NCI-H446 (cell line): ENCODE measurements around the gene SRCAP.

Source experiments
- DNase-seq, 2 experiments: peaks; one replicate each; lab custom pipeline; 2025; lab: John Stamatoyannopoulos, UW

Gene SRCAP

DNA sequence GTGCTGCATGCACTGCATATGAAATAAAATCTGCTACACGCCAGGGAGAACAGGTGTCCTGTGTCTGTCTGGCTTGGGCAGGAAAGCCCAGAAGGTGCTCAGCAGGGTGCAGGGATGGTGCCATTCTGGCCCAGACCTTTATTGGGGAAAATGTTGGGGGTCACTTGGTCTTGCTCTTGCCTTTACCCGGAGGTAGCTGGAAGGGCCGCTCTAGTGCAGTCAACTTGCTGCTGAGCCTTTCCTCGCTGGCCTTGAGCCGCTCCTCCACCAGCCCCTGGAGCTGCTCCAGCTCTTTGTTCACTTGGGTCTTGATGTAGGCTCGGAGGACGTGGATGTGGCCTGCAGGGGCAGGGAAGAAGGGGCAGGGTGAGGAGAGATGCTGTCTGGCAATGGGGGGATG, 58.3 kb downstream of the SRCAP start:
- DNase-seq = no peak

DNA sequence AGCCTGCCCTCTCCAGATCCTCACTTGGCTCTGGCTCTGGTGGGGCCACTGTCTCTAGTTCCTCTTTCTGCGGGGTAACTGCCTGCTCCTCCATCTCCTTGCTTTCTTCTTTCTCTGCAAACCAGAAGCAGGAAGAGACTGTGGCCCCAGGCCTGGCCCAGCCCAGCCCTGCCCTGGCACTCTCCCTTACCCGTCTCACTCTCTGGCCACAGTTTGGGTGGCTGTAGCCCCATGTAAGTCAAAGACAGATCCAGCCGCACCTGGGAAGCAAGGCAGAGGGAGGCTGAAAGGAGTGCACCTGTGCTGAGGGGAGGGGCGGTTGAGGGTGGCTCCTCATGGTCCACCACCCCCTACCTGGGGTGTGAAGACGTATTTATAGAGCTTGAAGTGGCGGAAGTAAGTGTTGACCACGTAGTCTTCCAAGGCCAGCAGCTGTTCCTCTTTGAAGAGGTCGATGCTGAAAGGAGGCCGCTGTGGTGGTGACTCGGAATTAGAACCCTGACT, 60.1 kb downstream of the SRCAP start:
- no peak for DNase-seq

DNA sequence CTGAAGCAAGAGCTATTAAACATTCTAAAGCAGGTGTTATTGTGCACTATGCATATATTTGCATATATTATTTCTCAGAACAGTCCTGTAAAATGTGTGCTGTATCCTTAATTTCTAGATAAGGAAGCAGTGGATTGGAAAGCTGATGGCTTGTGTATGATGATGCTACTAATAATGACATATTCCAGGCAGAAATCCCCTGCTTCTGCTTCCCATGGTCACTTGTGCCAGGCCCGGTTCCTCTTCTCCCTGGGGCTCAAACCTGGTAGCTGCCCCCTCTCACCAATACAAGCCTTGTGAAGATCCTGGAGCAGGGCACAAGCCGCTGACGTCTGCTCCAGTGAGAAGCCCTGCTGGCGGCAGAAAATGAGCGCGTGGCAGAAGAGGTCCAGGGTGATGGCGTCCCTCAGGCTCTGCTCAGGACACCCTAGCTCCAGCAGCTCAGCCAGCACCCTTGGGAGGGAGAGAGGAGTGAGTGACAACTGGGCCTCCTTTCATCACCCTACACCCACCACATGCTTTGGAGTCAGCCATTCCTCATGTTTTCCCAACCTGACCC, 61.1 kb downstream of the SRCAP start:
- no peak for DNase-seq

DNA sequence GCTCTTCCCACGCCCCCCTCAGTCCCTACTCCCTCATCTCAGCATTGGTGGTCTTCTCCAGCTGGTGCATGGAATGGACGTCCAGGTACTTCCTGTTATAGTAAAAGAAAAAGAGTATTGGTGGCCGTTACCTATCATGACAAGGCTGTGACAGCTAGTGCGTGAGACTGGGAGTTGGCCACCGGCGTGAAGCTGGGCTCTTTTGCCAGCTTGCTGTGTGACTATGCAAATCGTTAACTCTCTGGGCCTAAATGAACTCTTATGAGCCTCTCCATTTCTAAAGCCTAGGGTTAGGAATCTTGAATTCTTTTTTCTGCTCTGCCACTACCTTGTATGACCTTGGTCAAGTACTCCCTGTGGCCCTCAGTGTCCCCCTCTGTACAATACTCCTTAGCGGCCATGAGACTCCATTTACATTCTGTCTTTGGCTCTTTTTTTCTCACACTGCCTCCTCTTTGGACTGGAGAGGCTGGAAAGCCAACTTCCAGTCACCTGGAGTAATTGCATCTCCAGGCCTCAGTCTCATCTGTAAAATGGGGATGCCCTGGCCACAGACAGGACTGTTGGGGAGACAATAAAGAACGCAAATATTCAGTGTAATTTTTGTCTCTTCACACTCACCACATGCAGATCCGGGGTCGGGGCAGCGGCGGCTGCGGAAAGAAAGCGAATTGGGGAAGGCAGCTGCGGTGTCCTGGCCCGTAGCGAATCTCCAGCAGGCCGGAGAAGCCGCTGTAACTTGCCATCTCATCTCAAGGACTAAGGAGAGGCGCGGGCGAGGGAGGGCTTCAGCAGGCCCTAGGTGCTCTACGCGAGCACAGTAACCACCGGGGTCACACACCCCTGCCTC, 61.8 kb downstream of the SRCAP start:
- no peak for DNase-seq

DNA sequence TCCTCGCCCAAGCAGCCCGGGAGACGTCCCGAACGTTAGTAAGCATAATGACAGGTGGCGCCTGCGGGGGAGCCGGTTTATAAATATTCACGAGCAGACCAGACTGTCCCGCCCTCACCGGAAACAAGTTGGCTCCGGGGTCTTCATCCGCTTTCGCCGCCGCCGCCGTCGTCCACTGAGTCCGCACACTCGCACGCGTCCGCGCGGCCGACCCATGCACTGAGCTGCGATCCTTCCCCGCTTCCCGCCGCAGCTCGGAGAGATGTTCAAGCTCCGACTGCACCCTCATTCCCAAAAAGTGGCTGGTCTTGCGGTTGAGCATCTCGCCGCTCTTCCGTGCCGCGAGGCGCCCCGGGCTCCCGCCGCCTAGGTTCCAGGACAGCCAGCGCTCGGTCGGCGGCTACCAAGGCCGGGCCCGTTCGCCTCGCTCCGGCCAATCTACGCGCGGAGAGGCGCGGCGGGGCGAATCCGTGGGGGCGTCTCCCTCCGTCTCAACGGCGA, 62.5 kb downstream of the SRCAP start:
- no peak for DNase-seq

DNA sequence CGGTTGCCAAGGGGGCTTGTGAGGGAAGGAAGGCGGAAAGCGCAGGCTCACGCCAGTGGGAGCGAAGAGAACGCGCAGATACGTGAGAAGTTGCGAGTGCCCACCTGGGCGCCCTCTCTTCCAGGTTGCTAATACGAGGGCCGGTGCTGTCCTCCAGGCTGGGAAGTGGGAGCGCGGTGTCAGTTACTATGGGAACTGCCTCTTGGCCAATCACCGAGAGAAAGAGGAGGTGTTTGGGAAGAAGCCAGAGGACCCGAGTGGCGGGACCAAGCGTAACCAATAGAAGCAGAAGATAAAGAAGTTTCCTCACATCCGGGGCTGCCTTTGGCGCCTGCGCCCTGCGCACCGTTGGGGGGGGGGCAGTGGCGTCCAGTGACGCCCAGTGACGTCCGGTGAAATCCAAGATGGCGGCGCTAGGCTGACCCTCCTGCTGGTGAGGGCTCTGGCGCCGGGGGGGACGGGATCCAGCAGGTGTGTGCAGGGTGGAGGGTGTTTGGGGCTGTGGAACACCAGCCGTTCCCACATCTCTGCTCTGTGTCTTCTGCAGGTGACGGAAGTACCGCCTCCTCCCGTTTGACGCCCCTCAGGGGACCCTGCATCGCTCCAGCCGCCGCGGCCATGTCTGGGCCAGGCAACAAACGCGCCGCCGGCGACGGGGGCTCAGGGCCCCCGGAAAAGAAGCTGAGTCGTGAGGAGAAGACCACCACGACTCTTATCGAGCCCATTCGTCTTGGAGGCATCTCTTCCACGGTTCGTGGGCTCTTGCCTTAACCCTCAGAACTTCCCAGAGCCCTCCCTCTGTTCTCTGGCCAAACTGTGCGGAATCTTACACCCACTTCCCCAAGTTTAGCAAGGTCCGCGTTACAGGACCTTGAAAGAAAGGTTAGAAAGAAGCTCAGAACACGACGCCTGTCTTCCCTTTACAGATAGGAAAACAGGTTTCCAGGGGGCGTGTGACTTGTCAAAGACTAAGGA, 63.2 kb downstream of the SRCAP start, which contains the start of the genes CFAP119 and RNF40:
Gene CFAP119, minus strand, starts transcription at position 135 of the 975 bp plus-strand sequence. CDS start 314 bp downstream, outside the sequence.
Gene RNF40, plus strand, starts transcription at position 395 of the 975 bp plus-strand sequence. Its CDS starts 224 bp downstream, at position 619.
- DNase-seq = peak; percentile 95 to 96

DNA sequence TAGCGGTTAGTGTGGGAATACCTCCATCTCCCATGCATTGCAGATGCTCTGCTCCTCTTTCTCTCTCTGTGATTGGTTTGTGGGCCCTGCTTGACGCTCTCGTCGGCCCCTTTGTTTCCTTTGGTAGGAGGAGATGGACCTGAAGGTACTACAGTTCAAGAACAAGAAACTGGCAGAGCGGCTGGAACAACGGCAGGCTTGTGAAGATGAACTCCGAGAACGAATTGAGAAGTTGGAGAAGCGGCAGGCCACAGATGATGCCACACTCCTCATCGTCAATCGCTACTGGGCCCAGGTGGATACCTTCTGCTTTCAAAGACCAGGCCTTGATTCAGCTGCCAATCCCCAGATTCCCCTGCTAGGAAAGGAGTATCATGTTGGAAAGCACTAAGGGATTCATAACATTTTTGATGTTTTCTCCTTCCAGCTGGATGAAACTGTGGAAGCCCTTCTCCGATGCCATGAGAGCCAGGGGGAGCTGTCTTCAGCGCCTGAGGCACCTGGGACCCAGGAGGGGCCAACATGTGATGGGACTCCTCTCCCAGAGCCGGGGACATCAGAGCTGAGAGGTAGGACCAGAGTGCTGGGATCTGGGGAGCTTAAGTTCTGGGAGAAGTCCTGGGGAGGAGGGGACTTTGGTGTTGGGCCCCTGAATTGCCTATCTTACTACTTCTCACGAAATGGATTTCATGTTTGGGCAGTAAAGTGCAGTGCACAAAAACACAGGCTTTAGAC, 64.2 kb downstream of the SRCAP start:
- DNase-seq = no peak

DNA sequence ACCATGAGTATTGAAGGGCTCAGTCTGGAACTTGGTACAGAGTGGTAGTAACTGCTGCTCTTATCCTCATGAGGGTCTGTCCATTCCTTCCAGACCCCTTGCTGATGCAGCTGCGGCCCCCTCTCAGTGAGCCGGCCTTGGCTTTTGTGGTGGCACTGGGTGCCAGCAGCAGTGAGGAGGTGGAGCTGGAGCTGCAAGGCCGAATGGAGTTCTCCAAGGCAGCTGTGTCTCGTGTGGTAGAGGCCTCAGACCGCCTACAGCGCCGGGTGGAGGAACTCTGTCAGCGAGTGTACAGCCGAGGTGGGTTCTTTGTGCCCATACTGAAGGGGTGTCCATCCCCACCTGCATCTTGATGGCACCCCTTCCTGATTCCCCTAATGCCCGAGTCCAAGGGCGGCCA, 65.1 kb downstream of the SRCAP start:
- no peak for DNase-seq

DNA sequence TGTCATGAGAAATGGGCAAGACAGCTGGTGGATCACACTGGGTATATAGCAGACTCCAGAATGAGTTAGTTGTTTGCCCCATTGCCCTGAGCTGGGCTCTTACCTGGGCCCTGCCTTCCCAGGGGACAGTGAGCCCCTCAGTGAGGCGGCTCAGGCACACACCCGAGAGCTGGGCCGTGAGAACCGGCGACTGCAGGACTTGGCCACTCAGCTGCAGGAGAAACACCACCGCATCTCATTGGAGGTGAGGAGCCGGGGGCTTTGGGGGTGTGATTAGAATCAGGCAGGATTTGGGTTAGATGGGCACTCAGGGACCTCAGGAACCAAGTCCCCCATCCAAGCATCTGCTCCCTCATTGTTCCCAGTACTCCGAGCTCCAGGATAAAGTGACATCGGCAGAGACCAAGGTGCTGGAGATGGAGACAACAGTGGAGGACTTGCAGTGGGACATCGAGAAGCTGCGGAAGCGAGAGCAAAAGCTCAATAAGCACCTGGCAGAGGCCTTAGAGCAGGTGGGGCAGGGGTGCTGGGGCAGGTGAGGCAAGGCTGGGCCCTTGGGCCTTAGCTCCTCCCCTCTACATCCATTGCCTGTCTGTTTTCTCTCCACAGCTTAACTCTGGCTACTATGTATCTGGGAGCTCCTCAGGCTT, 66.0 kb downstream of the SRCAP start:
- DNase-seq = no peak

DNA sequence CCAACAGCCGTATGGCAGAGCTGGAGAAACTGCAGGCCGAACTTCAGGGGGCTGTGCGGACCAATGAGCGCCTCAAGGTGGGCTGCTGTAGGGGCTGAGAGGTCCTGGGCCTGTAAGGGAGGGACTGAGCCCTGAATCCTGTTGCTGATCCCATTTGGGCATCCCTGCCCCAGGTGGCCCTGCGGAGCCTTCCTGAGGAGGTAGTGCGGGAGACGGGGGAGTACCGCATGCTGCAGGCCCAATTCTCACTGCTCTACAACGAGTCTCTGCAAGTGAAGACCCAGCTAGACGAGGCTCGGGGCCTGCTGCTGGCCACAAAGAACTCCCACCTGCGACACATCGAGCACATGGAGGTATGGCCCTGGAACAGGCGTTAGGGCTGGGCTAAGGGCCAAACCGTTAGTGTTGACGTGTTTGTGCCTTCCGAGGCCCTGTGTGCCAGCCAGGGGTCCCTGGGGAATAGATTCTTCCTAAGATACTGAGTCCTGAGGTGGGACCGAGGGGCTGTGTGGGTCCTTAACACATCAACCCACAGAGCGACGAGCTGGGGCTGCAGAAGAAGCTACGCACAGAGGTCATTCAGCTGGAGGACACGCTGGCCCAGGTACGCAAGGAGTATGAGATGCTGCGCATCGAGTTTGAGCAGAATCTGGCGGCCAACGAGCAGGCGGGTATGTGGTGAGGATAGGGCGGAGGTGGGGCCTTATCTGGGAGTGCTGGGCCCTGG, 67.4 kb downstream of the SRCAP start:
- no peak for DNase-seq

DNA sequence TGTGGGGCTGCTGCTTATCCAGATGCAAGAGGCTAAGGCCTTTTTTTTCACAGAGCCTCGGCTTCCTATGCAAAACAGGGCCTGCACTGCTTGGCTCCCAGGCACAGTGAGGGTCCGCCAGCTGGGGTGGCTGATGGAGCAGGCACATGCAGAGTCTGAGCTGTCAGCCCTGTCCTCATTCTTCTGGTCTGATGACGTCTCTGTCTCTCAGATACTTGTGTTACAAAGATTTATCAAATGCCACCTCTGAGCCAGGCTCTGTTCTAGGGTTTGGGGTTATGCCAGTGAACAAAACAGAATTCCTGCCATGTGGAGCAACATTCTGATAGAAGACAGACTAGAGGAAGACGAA, 67.9 kb downstream of the SRCAP start:
- DNase-seq = no peak

DNA sequence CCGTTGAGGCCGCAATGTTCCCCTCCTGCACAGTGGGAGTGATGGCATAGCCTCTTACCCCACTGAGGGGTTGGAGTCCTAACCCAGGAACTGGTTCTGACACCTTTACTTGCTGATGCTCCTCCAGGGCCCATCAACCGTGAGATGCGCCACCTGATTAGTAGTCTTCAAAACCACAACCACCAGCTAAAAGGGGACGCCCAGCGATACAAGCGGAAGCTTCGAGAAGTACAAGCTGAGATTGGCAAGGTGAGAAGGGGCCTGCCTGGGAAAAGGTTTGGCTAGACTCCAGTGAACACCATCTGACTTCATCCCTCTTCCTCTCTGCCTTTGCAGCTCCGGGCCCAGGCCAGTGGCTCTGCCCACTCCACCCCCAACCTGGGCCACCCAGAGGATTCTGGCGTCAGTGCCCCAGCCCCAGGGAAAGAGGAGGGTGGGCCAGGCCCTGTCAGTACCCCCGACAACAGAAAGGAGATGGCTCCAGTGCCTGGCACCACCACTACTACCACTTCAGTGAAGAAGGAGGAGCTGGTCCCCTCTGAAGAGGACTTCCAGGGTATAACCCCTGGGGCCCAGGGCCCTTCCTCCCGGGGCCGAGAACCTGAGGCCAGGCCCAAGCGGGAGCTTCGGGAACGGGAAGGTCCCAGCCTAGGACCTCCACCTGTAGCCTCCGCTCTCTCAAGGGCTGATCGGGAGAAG, 68.9 kb downstream of the SRCAP start:
- no peak for DNase-seq

DNA sequence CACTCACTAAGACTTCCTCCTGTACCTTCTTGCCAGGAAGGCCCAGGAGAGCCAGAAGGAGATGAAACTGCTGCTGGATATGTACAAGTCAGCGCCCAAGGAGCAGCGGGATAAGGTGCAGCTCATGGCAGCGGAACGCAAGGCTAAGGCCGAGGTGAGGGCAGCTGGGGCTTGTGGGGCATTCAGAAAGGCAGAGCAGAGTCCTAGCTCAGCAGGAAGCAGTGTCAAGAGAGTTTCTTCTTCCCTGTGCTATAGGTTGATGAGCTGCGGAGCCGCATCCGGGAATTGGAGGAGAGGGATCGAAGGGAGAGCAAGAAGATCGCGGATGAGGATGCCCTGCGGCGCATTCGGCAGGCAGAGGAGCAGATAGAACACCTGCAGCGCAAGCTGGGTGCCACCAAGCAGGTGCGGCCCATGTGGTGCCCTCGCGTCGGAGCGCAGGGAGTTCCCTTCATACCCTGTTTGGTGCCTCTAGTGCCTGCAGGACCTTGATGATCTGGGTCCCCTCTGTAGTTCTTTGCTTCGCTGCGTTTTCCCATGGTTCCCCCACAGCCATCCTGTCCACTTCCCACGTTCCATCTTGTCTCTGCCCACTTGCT, 69.7 kb downstream of the SRCAP start:
- no peak for DNase-seq

DNA sequence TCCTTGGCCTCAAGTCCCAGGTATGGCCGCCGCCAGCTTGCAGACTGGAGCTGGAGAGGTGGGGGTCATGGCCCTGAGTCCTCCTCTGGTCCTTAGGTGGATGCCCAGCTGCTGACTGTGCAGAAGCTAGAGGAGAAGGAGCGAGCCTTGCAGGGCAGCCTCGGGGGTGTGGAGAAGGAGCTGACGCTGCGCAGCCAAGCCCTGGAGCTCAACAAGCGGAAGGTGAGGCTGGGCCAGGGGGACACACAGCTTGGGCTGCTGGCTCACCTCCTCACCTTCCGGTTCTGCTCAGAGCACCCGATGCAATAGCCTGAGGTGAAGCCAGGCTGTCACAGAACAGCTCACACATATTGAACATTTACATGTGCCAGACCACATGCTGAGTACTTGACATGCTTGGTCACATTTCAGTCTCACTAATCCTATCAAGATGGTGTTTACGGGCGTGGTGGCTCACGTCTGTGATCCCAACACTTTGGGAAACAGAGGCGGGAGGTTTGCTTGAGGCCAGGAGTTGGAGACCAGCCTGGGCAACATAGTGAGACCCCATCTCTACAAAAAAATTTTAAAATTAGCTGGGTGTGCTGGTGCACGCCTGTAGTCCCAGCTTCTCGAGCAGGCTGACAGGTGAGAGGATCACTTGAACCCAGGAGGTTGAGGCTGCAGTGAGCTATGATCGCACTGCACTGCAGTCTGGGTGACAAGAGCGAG, 70.6 kb downstream of the SRCAP start:
- DNase-seq = no peak

DNA sequence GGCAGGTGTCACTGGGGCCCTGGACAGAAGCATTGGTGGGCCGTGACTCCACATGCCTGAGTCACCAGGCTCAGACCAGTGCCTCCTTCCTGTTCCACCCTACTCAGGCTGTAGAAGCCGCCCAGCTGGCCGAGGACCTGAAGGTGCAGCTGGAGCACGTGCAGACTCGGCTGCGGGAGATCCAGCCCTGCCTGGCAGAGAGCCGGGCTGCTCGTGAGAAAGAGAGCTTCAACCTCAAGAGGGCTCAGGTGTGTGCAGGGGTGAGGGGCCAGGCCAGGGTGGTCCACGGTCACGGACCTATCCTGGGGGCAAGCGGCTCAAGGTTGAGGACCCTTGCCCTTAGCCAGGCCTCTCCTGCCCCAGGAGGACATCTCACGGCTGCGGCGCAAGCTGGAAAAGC, 72.8 kb downstream of the SRCAP start:
- no peak for DNase-seq

DNA sequence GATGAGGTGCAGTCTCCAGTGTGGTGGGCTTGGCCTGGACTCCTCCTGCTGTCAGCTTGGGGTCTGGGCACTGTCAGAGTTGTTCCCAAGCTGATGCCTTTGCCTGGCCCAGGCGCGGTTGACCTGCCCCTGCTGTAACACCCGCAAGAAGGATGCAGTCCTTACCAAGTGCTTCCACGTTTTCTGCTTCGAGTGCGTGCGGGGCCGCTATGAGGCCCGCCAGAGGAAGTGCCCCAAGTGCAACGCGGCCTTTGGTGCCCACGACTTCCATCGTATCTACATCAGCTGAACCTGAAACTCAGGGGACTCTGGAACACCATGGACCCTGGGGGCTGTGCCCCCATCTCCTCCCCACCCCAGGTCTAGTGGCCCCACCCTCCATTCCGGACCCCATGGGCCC, 74.9 kb downstream of the SRCAP start:
- no peak for DNase-seq

DNA sequence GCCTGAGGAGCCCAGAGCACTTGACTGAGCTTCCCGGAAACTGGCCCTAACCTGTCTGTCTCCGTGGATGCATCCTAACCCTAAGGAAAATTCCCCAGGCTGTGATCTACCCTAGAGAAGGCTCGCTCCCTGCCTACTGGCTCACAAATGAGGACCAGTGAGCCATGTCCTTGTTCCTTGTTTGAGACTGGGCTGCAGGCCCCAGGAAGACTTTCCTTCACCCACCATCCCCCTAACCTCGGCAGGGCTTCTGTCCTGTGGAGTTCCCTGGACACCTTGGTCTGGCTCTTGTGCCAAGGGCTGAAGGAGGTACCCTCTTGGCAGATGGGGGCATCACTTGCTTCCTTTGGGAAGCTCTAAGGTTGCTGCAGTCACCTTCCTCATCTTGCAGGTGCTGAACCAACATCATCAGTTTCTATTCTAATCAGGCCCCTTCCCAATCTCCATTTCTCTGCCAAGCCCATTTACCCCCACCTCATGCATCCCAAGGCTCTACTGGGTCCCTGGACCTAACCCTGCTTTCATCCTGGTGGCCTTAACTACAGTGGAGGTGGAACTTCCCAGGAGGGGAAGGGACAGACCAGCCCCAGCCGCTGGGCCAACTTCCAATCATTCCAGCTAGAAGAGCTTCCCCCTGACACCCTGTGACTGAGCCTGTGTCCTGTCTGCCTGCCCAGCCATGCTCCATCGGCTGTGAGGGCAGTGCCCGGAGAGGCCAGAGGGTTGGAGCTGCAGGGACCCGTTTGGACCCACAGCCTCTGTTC, 75.6 kb downstream of the SRCAP start:
- DNase-seq = no peak

DNA sequence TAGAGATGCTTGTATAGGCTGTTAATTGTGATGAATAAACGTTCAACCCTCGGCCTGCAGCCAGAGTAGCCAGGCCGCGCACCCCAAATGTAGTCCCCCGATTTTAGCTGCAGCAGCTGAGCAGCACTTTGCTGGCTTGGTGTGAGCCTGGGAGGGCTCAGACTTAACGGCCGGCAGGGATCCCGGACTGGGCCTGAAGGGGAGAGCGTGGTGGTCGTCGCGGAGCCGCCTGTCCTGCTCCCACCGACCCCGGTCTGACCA, 76.1 kb downstream of the SRCAP start:
- DNase-seq = no peak
